ENCODE data around the gene TM9SF4.

Gene TM9SF4

GRCh38 chr20:32109392-32110172 lies at the start of gene TM9SF4:
TSS of gene TM9SF4 (plus strand) at chr20:32109714. CDS start at chr20:32109741, 27 bp downstream.
- peak; percentile 94 for DNase-seq

DNA sequence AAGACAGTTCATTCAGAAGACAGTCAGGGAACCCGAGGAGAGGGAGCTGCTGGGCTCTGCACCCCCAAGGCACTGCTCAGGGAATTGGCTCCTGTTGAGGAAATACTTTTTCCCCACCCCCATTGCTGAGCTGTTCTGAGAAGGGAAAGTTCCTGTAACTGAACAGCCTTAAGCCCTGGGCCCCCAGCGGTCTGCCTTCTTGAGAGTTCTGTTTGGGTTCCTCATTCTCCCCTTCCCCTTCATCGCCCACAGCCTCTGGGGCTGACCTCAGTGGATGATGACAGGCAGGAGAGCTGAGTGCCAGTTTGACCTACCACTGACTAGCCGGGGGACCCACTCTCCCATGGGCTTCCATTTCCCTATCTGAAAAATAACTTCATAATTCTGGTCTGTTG lies 46.7 kb upstream of the TM9SF4 start:
- DNase-seq: no peak

DNA sequence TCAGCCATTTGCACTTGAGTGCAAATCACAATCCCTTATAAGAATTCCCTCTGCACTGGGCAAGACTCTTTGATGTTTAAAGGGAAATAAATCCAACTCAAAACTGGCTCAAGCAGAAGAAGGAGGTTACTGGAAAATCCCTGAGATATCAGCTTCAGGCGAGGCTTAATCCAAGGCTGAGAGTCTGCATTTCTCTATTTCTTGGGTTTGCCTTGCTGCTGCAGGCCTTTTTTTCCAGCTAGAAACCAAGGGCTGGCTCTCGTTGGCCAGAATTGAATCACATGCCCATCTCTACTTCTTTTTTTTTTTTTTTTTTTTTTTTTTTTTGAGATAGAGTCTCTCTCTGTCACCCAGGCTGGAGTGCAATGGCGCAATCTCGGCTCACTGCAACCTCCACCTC lies 45.8 kb upstream of the TM9SF4 start:
- DNase-seq: no peak

GRCh38 chr20:32064667-32065066 lies 44.8 kb upstream of the TM9SF4 start:
- DNase-seq: no peak

- DNase-seq: no peak
Measured at GRCh38 chr20:32067234-32067821, 42.2 kb upstream of the TM9SF4 start.

- DNase-seq: no peak
Measured at GRCh38 chr20:32068174-32068573, 41.3 kb upstream of the TM9SF4 start.

- no peak for DNase-seq
Measured at GRCh38 chr20:32069711-32070110, 39.8 kb upstream of the TM9SF4 start.

DNA sequence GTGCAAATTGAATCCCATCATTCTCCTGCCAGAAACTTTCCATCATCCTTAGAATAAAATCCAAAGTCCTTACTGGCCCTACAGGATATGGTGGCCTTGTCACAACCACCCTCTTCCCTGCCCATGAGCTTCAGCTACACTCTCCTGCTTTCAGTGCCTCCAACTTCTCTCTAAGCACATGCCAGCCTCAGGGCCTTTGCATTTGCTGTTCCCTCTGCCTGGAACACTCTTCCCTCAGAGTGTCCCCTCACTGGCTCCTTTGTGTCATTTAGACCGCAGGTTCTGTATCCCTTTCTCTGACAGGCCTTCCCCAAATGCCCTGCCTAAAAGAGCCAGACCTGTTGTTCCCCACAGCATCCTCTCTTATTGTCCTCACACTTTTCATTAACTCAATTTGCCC lies 39.2 kb upstream of the TM9SF4 start:
- DNase-seq: no peak

DNA sequence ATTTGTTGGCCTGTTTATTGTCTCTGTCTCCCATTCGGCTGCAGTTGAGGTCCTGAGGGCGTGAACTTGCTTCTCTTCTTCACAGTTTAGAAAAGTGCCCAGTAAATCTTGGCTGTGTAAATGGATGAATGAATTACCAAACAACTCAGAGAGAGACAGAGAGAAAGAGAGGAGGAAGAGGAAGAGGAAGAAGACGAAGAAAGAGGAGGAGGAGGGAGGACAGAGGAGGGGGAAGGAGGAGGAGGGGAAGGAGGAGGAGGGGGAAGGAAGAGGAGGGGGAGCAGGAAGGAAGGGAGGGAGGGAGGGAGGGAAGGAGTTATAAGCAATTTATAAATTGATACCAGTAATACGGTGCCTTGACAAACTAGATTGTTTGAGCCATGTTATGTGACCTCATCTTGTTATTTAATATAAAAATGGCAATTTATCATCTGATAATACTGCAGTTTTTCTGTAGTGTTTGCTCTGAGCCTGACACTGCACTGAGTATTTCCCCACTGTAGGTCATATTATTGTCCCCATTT lies 38.8 kb upstream of the TM9SF4 start:
- DNase-seq: no peak

DNA sequence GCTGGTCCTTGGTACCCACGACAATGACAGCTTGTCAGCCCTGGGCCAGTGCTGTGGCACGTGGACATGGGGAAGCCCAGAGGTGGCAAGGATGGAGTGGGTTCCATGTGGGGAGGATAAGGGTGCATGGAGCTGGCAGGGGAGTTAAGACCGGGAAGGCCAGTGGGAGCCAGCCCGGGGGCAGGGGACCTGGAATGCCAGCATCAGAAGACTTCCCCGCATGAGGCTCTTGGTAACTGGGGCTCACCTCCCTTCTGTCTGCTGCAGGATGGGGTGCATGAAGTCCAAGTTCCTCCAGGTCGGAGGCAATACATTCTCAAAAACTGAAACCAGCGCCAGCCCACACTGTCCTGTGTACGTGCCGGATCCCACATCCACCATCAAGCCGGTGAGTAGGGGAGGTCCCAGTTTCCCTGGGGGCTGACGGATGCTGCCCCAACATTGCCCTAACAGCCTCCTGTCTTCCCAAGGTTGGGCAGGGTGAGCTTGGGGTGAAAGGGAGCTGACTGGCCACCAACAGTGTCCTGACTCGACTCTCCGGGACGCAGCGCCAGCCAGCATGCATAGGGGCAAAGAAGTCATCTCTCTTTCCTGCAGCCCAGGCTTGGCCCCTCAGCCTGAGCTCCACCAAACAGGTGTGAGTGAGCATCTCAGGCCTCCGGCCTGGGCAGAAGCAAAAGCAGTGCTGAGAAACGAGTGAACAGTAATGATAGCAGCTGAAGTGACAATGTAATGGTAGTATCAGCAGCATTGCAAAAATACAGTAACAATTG lies 37.9 kb upstream of the TM9SF4 start:
- no peak for DNase-seq

DNA sequence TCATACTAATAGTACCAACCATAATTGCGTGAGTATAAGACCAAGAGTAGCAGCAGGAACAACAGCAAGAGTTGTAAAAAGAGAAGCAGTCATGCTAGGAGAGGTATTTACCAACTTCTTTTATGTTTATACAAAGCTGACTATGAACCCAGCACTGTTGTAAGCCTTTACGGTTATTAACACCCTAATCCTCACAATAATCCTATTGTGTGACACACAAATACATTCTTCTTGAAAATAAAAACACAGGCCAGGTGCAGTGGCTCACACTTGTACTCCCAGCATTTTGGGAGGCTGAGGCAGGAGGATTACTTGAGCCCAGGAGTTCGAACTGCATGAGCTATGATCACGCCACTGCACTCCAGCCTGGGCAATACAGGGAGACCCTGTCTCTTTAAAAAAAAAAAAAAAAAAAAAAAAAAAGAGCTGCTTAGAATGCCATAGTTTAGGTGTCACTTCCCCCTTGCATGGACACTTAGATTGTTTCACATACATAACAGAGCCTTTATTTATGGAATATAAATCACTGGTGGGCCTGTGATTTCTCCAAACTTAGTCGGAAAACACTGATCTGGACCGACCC lies 37.3 kb upstream of the TM9SF4 start:
- no peak for DNase-seq

- no peak for DNase-seq
Measured at GRCh38 chr20:32075534-32075933, 34.0 kb upstream of the TM9SF4 start.

GRCh38 chr20:32077190-32077589 lies 32.3 kb upstream of the TM9SF4 start:
- no peak for DNase-seq

DNA sequence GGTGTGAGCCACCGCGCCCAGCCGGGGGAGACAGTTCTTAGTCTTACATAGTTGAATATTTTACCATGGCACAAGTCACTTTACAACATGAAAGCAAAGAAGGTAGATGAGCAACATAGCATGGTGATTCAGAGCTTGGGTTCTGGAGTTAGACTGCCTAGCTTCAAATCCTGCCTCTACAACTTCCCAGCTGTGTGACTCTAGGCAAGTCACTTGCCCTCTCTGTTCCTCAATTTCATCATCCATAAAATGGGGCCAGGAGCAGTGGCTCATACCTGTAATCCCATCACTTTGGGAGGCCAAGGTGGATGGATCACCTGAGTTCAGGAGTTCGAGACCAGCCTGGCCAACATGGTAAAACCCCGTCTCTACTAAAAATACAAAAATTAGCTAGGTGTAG lies 31.2 kb upstream of the TM9SF4 start:
- no peak for DNase-seq

GRCh38 chr20:32078791-32079190 lies 30.7 kb upstream of the TM9SF4 start:
- DNase-seq: no peak

- DNase-seq: no peak
Measured at GRCh38 chr20:32079655-32080109, 29.8 kb upstream of the TM9SF4 start.

- no peak for DNase-seq
Measured at GRCh38 chr20:32080783-32081182, 28.7 kb upstream of the TM9SF4 start.

DNA sequence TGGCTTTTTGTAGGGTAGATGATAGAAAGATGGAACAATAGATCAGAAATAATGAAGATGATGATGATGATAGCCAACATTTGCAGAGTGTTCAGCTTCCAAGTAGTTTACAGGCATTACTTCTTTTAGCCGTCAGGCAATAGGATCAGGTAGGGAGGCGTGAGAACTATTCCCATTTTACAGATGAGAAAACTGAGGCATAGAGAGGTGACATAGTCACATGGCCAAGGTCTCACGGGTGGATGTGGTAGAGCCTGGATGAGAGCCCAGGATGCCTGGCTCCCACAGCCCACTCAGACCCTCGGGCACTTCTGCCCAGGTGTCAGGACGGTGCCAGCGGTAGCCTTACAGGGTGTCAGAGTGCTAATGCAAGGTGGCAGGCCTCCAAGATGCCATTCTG lies 26.0 kb upstream of the TM9SF4 start:
- DNase-seq: no peak

GRCh38 chr20:32087070-32087469 lies 22.4 kb upstream of the TM9SF4 start:
- DNase-seq: no peak

DNA sequence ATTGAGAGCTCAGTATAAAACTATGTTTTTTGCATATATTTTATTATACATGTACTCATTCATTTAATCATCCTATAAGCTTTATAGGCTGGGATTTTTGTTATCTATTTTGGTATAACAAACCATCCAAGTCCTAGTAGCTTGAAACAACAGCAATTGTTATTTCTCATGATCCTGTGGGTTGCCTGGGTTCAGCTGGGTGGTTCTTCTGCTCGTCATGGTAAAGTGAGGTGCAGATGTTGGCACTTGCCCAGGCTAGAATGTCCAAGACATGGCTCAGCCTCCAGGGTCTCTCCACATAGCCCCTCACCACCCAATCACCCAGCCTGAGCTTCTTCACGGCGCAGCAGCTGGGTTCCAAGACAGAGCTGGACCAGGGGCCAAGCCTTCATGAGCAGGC lies 20.8 kb upstream of the TM9SF4 start:
- DNase-seq: no peak

- DNase-seq: no peak
Measured at GRCh38 chr20:32089637-32090362, 19.7 kb upstream of the TM9SF4 start.

GRCh38 chr20:32091888-32092346 lies 17.6 kb upstream of the TM9SF4 start:
- DNase-seq: peak; percentile 73
